GM12874 (cell line): ENCODE measurements around the gene SLC22A17.

Experiments
- CTCF ChIP-seq: IDR thresholded peaks from 2 replicates; pipeline ENCODE4 v1.5.1; 2011; ENCODE audit warnings: low read depth, mild to moderate bottlenecking, control low read depth, low read length, moderate library complexity; ENCODE audit not compliant: insufficient read depth

SLC22A17 gene

GRCh38 chr14:23373041-23373440, 20.4 kb upstream of the SLC22A17 start:
- TF ChIP-seq CTCF, result no peak

- no peak for TF ChIP-seq CTCF
Measured at GRCh38 chr14:23372509-23372908, 19.8 kb upstream of the SLC22A17 start, which contains the start of gene IL25. Gene IL25 (plus strand): TSS chr14:23372809.

GRCh38 chr14:23371865-23372264, 19.2 kb upstream of the SLC22A17 start:
- TF ChIP-seq CTCF, result no peak

GRCh38 chr14:23370221-23370620, 17.5 kb upstream of the SLC22A17 start:
- no peak for TF ChIP-seq CTCF

- no peak for TF ChIP-seq CTCF
Measured at GRCh38 chr14:23366426-23366921, 13.8 kb upstream of the SLC22A17 start.

- TF ChIP-seq CTCF, result no peak
Measured at GRCh38 chr14:23365732-23366425, 13.2 kb upstream of the SLC22A17 start.

- TF ChIP-seq CTCF, result no peak
Measured at GRCh38 chr14:23365036-23365731, 12.5 kb upstream of the SLC22A17 start, which contains the start of gene EFS. Gene EFS (minus strand): TSS chr14:23365172. CDS start chr14:23365025, 147 bp downstream.
